GM13976 (cell line): ENCODE data around the gene INSIG1.

ENCODE experiments used
- DNase-seq: peaks from one replicate; pipeline ENCODE4 v3.0.0; 2012; ENCODE audit warnings: low spot score
- CTCF ChIP-seq: IDR thresholded peaks from 2 replicates; pipeline ENCODE4 v1.5.1; 2012; ENCODE audit warnings: borderline replicate concordance, mild to moderate bottlenecking; ENCODE audit not compliant: insufficient read depth; ENCODE audit errors: extremely low read depth, missing control alignments, control extremely low read depth
- in situ Hi-C: fragments of 300-500 bp; cut with MboI; formaldehyde crosslinking; loops from one replicate; pipeline ENCODE4 v1.12.0; 2022; ENCODE audit warnings: low sequenced_read_pairs, mixed read lengths, inconsistent platforms; ENCODE audit not compliant: unreplicated experiment

Gene INSIG1

GRCh38 chr7:155294511-155294778 lies 3.2 kb upstream of the INSIG1 start:
- DNase-seq = no peak

GRCh38 chr7:155295511-155295910 lies 2.2 kb upstream of the INSIG1 start:
- in situ Hi-C loops = no loop called here
- TF ChIP-seq CTCF = no peak
- DNase-seq = no peak

More at GRCh38 chr7:155294511-155294778, 3.2 kb upstream of the INSIG1 start:
- TF ChIP-seq CTCF = no peak
- in situ Hi-C loops = no loop called here

GRCh38 chr7:155296006-155296787 lies 1.5 kb upstream of the INSIG1 start:
- in situ Hi-C loops = no loop called here
- no peak for TF ChIP-seq CTCF
- DNase-seq = no peak

DNA sequence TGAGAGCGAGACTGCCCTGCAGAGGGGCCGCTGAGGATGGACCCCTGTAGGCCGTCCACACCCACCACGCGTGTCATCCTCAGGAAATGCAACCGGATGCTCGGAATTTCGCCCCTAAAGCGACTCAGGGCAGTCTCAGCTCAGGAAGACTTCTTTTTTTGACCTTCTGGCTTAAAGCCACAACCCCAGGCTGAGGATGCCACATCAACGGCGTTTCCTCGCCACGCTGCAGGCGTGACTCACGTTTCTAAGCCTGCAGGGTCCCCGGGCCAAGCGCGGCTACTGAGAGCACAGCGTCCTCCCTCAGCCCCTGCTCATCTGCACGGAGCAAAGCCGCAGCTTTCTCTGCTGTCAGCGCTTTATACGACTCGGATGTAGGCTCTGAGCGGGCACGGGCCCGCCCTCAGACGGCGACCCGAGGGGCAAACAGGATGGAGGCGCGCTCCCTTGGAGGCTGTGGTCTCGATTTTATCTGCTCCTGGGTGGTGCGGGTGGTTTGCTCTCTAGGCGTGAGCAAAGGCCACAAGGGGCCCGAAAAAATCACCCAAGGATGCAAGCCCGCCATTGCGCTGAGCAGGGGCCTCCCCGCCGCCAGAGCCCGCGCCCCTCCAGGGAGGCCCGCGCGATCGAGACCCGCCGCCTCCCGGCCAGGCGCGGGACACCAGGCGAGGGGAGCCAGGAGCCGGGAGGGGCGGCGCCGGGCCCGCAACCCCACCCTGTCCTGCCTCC lies 726 bp upstream of the INSIG1 start:
- in situ Hi-C loops = no loop called here
- DNase-seq = peak; percentile 55

GRCh38 chr7:155298288-155298833 lies 683 bp downstream of the INSIG1 start:
- TF ChIP-seq CTCF = no peak
- in situ Hi-C loops = no loop called here
- DNase-seq = no peak

More for the DNA sequence above, 726 bp upstream of the INSIG1 start:
- TF ChIP-seq CTCF = peak; percentile 29

DNA sequence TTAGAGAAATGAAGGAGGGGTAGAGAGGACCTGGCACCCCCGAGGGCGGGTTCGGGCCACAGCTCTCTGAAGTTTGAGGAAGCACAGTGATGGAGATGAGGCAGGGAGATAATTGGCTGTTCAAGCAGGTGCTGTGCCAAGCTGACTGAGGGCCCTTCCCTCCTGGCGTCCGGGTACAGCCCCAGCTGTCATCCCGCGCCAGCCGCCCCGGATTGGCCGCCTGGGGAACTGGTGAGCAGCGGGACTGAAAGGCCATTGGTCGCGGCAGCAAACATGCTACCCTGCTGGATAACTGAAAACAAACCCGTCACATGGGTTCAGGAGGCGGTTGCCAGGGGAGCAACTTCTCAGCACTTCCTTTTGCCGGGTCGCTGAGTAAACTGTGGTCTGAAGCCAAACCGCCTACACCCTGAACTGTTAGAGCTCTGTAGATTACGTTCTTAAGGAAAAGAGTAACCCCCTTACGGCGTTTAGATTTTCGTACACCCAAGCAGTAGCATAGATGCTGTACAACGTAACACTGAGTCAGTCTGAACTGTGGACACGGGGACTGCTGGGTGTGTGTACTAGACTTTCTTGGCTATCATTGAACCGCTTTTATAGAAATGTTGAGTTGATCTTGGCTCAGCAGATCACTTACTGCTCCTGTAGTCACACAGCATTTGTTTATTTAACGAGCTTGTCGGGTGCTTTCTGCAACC lies 1.3 kb downstream of the INSIG1 start:
- in situ Hi-C loops = no loop called here
- no peak for TF ChIP-seq CTCF
- peak; percentile 93 for DNase-seq
